AG04449 (cell line): ENCODE results near the gene DNPH1.

Experiments used
- CTCF ChIA-PET: fragments of 350-600 bp; formaldehyde crosslinking; extraction: SDS; loops from one replicate; lab custom pipeline; 2021; ENCODE audit warnings: antibody characterized with exemption; lab: Yijun Ruan, JAX
- POLR2A ChIA-PET: fragments of 400-600, 350-600 bp; formaldehyde crosslinking; extraction: SDS; loops from one replicate; lab custom pipeline; 2020; ENCODE audit warnings: antibody characterized with exemption, inconsistent platforms; lab: Yijun Ruan, JAX
- DNase-seq: peaks from one replicate; pipeline ENCODE4 v3.0.0-alpha.2; 2010; ENCODE audit warnings: low read depth, low spot score
- H3K4me3 ChIP-seq: 2 replicates; pipeline ENCODE4 v1.5.1; 2011; ENCODE audit warnings: low read depth, mild to moderate bottlenecking, control low read depth, low read length
- TF ChIP-seq, protein P1 (sequence below): IDR thresholded peaks from one replicate; pipeline ENCODE4 v1.5.1; 2011; ENCODE audit warnings: mild to moderate bottlenecking, moderate library complexity, low read length, control low read depth, inconsistent platforms; ENCODE audit not compliant: insufficient read depth; ENCODE audit errors: missing control alignments

Gene DNPH1

DNA sequence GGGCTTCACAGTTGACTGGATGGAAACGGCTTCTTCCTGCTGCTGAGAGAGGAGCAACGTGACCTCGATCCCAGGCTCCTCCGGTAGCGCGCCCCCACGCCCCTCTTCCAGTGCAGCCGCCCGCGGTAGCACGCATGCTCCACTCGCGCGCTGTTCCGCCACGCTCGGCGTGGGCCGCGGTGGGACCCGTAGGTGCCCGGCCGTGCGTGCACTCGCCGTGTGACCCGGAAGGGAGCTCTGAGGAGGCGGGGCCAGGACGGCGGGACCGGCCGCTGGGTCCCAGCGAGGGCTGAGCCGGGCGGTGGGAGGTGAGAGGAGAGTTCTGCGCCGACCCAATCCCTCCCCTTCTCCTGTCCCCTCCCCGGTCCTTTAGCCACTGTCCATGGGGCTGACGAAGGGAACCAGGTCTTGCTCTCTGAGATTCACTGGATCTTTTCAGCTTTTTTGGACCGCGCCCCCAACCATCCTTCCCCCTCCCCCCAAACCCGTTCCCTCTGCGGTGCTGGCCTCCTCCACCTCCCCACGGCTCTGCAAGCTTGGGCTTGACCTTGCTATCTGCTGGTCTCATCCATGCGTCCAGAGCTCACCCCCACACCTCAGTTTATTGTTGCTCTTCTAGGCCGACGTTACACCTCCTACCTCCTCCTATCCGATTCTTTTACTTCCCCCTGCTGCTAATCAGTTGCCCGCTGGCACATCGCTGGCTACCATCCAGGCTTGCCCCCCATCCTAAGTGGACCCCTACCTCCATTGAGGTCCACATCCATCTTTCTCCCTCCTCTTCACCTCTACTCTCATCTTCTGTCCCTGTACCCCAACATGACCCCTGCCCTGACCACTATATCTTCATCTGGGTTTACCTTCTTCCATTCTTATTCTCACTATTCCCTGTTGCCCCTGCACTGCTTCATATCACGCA lies 47.1 kb downstream of the DNPH1 start, which contains the start of gene CUL9:
TSS of gene CUL9 (plus strand) at position 255 of the 919 bp plus-strand sequence. CDS start 2,115 bp downstream, outside the sequence.
- DNase-seq: no peak
- TF ChIP-seq, protein P1, sequence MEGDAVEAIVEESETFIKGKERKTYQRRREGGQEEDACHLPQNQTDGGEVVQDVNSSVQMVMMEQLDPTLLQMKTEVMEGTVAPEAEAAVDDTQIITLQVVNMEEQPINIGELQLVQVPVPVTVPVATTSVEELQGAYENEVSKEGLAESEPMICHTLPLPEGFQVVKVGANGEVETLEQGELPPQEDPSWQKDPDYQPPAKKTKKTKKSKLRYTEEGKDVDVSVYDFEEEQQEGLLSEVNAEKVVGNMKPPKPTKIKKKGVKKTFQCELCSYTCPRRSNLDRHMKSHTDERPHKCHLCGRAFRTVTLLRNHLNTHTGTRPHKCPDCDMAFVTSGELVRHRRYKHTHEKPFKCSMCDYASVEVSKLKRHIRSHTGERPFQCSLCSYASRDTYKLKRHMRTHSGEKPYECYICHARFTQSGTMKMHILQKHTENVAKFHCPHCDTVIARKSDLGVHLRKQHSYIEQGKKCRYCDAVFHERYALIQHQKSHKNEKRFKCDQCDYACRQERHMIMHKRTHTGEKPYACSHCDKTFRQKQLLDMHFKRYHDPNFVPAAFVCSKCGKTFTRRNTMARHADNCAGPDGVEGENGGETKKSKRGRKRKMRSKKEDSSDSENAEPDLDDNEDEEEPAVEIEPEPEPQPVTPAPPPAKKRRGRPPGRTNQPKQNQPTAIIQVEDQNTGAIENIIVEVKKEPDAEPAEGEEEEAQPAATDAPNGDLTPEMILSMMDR: no peak
- POLR2A ChIA-PET: interaction anchor here (0.6 to 1.2 kb wide), 4 partner anchors 11 to 169 kb away, joined by 3 to 6 read pairs (median 4); partner anchors contain the start of genes KLHDC3 and MEA1
- H3K4me3 ChIP-seq: peak within 1 kb of the TSS; percentile 75
- CTCF ChIA-PET: interaction anchor here (2.5 kb wide), 1 partner anchor 47 kb away, joined by 11 read pairs; the partner anchor contains the start of gene DNPH1

DNA sequence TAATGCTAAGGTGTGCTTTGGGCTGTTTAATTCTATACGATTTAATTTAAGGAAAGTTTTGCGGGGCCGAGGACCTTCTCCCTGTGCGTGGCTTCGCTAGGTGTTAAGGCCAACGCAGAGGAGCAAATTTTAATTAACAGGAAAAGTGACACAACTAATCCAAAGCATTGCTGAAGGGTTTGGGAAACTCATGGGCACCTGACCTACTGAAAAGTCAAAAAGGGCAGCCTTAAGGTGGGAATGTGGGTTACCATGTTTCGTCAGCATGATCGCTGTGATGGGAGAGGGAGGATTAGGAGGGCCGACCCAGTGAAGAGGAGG lies 47.7 kb downstream of the DNPH1 start:
- DNase-seq: no peak
- POLR2A ChIA-PET: interaction anchor here (1.0 to 1.2 kb wide), 2 partner anchors 11 to 20 kb away, joined by 5 to 6 read pairs; no protein-coding TSS in a partner anchor
- CTCF ChIA-PET: interaction anchor here (2.5 kb wide), 1 partner anchor 48 kb away, joined by 11 read pairs; the partner anchor contains the start of gene DNPH1
- H3K4me3 ChIP-seq: peak overlapping the region; percentile 75
- TF ChIP-seq, protein P1: no peak

DNA sequence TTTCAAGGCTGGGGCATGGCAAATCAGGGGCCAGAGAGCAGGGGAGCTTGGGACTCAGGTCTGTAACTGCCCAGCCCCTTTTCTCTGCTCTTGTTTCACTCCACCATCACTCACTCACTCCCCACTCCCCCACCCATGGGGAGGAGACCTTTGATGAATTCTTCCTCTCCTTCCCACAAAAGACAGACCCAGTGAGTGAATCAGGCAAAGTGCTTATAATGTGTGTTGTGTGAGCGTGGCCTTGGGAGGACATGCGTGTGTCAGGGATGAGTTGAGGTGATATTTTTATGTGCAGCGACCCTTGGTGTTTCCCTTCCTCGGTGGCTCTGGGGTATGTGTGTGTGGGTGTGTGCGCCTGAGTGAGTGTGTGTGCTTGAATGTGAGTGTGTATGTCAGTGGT lies 48.3 kb downstream of the DNPH1 start:
- TF ChIP-seq, protein P1: no peak
- ChIA-PET CTCF (interaction anchor here (1.1 to 1.8 kb wide), 2 partner anchors 9 to 37 kb away, joined by 3 to 4 read pairs; partner anchors contain the start of gene SRF), POLR2A (no interaction called here)
- no peak overlapping the region for H3K4me3 ChIP-seq
- no peak for DNase-seq

DNA sequence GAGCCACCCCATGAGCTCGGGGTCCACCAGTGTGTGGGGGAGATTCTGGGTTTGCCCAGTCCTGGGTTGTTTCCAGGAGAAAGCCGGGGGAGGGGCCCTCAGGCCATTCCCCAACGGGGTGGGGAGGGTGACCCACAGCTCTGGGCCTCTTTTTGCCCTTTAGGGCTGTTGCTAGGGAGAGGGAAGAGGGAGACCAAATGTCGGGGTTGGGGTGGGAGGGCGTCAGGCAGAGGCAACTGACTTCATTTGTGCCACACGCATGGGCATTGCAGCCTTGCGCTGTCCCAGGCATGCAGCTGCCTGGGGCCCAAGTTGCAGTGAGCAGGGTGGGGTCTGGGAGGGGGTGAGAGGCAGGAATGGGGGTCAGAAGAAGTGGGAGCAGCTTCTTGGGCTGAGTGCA lies 49.2 kb downstream of the DNPH1 start:
- DNase-seq: no peak
- POLR2A ChIA-PET: no interaction called here
- no peak overlapping the region for H3K4me3 ChIP-seq
- TF ChIP-seq, protein P1: no peak
- CTCF ChIA-PET: interaction anchor here (1.1 to 1.8 kb wide), 2 partner anchors 8 to 36 kb away, joined by 3 to 4 read pairs; partner anchors contain the start of gene SRF

DNA sequence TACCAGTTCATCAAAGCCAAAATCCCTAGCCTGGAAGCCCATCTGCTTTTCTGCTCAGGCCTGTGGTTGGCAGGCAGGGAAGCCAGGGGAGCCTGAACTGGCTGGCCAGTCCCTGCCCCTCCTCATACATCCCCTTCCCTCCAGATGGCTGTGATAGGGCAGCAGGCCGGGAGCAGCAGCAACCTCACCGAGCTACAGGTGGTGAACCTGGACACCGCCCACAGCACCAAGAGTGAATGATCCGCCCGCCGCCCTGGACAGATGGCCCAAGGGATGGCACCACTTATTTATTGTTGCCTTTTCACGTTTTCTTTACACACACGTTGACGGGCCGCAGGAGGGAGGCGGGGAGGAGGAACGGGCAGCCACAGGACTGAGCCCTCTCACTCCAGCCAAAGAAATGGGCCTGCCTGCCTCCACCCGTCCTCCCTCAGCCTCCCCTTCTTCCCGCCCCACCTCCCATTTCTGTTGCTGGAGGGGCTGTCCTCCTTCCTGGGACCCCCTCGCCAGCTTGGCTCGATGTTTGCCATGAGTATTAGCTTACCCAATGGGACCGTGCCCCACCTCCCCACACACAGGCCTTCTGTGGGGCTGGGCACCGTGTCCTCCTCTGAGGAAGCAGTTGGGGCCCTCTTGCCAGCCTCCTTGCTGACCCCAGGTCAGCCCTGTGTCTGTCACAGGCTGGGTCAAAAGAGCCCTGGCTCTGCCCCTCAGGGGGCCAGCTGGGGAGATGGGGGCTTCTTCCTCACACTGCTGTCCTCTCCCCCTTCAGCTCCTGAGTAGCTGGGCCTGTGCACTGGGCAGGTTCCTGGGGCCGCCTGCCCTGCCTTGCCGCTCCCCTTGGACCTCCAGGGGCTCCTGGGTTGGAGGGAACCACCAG lies 50.1 kb downstream of the DNPH1 start:
- TF ChIP-seq, protein P1: no peak
- DNase-seq: no peak
- no peak overlapping the region for H3K4me3 ChIP-seq
- ChIA-PET POLR2A (no interaction called here), CTCF (interaction anchor here (1.5 to 1.8 kb wide), 2 partner anchors 8 to 51 kb away, joined by 3 to 4 read pairs; partner anchors contain the start of gene SRF)
